GM19468 (cell line): Measurements from ENCODE around the gene EVPL.

Experiments used
- ATAC-seq: cut with Tn5 transposase; IDR thresholded peaks from one replicate; pipeline ENCODE4 v1.9.1; 2021; ENCODE audit warnings: mild to moderate bottlenecking, moderate library complexity, moderate number of reproducible peaks; ENCODE audit not compliant: unreplicated experiment; ENCODE audit errors: extremely low read depth

Gene EVPL

DNA sequence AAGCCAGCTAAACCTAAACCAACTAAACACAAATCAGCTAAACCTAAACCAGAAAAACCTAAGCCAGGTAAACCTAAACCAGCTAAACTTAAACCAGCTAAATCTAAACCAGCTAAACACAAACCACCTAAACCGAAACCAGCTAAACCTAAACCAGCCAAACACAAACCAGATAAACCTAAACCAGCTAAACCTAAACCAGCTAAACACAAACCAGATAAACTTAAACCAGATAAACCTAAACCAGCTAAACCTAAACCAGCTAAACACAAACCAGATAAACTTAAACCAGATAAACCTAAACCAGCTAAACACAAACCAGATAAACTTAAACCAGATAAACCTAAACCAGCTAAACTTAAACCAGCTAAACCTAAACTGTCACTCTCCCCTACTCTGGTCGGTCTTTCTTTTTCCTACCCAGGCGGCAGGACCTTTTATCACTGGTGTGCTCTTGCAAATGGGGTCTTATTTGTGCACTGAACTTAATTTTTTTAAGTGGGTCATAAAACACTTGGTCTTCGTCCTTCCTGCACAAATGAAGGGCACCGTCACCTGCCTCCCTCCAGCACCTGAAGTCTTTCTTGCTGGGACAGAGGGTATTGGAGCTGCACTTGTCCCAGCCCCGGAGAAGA is 7.2 kb downstream of the EVPL start:
- no peak for ATAC-seq

GRCh38 chr17:76018801-76019200 is 8.3 kb downstream of the EVPL start:
- no peak for ATAC-seq

DNA sequence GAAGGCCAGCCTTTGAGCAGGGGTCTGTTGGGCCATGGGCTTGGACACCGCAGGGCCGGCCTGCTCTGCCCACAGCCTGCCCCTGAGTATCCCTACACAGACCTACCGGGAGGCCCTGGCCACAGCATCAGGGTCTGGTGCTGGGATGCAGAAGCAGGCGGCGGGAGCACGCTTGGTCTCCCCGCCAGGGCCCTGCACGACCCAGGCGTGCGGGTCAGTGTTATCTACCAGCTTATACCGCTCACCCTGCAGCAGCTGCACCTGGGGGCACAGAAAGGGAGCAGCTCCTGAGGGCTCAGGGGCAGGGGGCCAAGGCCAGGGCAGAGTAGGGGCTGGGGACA is 8.8 kb downstream of the EVPL start:
- ATAC-seq: no peak

DNA sequence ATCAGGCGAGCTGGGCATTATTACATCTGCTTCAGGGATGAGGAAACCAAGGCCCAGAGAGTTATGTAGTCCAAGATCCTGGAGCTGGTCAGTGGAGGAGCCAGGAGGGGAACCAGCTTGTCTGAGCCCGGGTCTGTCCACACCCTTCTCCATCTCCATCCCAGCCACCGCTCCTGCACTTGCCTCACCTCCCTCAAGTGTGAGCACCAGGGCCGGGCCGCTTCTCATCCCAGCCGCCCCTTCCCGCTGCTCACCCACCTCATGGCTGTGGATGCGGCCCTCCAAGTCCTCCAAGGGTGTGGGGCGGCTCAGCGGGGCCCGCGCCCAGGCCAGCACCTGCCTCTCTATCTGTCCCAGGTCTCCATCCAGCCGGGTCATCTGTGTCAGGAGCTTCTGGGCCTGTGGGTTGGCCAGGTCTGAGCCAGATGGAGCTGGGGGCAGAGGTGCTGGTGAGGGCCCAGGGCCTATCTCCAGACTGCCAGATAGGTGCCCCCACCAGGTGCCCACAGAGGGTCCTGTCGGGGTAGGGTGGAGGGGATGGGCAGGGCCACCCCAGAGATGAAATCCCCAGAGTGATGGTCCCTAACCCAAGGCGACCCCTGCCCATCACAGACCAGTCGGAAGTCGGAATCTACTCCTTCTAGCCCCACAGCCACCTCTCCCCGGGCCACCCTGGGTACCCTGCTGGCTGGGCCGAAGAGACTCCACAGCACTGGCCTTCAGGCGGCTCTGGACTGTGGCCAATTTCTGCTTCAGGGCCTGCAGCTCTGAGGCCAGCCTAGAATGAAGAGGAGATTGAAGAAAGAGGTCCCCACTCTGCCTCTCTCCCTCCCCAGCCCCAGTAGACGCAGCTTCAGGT is 9.4 kb downstream of the EVPL start:
- no peak for ATAC-seq

DNA sequence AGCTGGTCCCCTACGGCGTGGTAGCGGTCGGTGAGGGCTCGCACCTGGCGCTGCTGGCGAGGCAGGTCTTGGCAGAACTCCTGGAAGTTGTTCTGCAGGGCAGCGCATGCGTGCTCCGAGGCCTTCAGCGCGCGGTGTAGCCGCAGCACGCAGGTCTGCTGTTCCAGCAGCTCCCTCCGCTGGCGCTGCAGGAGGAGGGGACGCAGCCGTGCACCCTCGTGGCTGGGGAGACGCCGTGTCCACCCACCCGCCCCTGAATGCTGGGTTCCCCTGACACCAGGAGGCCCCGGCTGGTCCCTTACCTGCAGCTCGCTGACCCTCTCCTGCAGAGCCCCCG is 12.2 kb downstream of the EVPL start:
- no peak for ATAC-seq

DNA sequence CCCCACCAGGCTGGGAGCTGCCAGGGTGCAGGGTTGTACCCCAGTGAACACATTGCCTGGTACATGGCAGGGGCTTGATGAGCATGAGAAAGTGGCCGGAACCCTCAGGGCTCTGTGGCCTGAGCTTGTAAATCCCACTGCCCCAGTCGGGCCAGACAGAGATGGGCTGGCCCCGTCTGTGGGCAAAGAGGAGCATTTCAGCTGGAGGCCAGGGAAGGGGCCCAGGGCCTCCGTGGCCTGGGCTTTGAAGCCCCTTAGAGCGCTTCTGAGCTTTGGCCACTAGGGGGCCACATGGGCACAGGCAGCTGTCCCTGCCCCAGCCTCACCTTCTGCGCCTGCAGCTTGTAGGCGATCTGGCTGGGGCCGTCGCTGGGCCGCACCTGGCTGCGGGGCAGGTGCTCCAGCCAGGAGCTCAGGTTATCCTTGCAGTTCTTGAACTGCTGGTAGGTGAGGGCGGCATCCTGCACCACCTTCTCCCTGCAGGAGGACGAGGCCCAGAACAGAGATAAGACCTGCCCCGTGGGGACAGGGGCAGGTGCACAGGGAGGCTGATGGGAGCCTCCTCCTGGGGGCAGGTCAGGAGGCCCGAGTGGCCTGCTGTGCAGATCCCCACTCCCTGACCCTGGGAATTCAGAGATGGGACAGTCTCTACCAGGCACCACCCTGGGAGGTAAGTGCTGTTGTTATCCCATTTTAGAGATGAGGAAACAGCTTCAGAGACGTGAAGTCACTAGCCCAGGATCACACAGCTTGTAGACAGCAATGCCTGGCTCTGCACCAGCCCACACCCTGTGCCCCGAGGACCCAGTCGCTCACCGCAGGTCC is 12.8 kb downstream of the EVPL start:
- no peak for ATAC-seq

DNA sequence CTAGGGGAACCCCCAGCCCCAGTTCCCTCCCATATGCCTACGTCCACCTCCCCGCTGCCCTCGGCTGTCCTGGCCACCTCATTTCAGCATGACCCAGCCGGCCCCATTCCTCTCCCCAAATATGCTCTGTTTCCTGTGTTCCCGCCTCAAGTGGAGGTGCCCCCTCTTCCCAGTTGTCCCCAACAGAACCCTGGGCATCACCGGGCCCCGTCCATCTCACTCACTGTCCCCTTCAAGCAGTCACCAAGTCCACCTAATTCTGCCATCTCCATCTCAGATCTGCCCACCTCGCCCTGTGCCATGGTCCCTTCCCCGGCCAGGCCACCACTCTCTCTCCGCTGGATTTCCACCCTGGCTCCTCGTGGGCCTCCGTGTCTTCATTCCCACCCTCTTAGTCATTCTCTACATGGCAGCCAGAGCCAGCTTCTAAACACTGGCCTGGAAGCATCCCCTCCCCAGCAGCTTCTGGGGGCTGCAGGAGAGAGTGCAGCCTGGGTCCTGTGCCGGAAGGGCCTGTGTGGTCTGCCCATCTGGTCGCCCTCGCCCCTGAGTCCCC is 13.7 kb downstream of the EVPL start:
- no peak for ATAC-seq

- no peak for ATAC-seq
Measured at GRCh38 chr17:76011951-76012350, 15.2 kb downstream of the EVPL start.

DNA sequence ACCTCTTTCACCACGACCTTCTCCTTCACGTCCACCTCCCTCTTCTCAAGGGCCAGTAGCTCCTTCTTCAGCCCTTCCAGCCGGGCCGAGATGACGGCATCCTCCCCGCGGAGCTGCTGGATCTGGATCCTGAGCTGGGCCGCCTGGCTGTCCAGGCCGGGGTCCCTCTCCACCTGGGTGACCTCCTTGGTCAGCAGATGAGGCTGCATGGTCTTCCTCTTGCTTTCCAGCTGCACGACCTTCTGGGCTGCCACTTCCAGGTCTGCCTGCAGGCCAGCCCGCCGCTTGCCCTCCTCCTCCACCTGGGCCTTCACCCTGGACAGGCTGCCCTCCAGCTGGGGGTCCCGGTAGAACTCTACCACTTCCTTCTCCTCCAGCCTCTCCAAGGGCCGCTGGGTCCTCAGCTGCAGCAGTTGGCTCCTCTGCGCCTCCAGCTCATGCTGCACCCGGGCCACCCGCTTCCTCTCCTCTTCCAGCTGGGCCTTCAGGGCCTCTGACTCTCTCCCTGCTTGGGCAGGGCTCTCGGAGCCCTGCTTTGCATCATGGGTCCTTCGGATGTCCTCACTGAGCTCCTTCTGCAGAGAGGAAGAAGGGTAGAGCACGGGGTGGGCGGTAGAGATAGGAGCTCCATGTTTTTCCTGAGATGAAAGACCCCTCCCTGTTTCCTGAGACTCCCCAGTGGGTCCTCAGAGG is 17.0 kb downstream of the EVPL start:
- ATAC-seq: no peak

DNA sequence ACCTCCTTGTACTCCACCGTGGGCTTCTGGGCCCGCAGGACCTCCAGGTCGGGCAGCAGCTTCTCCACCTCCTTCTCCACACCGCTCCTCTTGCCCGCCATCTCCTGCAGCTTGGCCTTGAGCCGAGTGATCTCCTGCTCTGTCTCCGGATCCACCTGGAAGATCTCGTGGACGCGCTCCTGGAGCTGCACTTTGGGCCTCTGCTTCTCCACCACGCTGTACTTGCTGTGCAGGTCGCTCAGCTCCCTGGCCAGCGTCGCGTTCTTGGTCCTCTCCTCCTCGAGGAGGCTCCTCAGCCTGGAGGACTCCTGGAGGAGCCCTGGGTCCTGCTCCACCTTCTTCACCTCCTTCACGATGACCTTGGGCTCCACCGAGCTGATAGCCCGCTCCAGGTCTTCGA is 17.7 kb downstream of the EVPL start:
- no peak for ATAC-seq

GRCh38 chr17:76008630-76009425 is 18.3 kb downstream of the EVPL start:
- no peak for ATAC-seq

- ATAC-seq: no peak
Measured at GRCh38 chr17:76008208-76008607, 18.9 kb downstream of the EVPL start.

DNA sequence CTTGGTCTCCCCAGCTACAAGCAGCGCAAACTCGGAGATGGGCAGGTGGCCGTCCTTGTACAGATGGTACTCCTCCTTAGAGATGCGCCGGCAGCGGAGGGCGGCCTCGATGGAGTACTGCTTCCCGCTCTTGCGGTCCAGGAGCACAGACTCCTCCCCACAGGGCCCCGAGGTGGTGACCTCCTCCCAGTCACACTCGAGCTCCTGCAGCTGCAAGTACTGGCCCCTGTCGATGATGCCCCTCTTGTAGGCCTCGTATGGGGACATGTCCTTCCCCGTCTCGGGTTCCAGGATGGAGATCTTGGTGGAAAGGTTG is 19.3 kb downstream of the EVPL start:
- no peak for ATAC-seq

DNA sequence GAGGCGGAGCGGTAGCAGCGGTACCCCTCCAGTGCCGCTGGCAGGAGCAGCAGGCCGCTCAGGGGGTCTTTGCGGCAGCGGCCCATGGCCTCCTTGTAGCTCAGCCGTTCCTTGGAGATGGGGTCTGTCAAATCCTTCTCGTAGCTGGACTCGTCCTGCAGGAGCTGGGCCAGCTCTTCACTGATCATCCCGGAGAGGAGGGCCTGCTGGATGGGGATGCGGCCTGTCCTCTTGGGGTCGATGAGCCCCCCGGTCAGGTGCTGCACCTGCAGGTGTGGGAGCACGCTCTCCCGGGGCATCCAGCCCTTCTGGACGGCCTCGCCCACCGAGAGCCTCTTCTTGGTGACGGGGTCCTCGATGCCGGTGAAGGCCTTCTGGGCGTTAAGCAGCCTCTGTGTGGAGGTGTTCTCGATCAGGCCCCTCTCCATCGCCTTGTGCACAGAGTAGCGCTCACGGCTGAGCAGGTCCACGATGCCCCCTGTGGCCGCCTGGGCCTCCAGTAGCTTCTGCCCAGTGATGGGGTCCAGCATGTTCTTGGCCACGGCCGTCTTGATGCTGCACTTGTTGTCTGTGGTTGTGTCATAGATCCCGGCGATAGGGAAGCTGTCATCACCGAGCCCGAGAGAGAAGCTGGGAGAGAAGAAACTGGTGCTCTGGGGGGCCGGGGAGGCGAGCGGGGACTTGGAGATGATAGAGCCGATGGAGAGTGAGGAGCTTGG is 19.8 kb downstream of the EVPL start:
- ATAC-seq: no peak

- ATAC-seq: no peak
Measured at GRCh38 chr17:76005263-76006149, 21.6 kb downstream of the EVPL start.

DNA sequence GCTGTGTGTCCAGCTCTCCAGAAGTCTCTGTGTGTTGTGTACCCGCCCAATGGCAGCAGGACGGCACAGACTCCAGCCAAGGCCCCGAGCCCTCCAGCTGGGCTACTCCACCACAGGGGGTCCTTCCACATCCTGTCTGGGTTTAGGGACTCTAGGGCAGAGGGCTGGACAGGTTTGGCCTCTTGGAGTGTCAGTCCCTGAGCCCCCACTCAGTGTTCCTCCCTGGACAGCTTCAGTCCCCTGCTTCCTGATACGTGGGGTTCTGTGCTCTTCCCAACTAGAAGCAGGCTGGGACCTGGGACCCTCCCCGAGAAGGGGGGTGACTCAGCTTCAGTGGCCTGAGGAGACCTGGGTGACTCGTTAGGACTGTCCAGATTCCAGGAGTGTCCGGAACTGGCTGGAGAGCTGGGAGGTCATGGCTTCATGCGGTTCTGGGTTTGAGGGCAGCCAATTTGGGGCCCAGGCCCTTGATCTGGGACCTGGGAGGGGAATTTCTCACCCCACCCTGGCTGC is 22.3 kb downstream of the EVPL start:
- no peak for ATAC-seq

DNA sequence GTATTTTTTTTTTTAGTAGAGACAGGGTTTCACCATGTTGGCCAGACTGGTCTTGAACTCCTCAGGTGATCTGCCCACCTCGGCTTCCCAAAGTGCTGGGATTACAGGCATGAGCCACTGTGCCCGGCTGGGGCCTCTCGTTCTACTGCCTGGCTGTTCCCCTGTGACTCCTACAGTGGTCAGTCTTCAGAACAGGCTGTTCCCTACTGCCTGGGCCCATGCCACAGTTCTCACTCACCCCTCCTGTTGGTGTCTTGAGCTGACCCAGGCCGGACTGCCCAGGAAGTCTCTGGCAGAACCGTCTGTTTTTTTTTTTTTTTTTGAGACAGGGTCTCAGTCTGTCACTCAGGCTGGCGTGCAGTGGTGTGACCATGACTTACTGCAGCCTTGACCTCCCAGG is 23.2 kb downstream of the EVPL start:
- ATAC-seq: no peak

DNA sequence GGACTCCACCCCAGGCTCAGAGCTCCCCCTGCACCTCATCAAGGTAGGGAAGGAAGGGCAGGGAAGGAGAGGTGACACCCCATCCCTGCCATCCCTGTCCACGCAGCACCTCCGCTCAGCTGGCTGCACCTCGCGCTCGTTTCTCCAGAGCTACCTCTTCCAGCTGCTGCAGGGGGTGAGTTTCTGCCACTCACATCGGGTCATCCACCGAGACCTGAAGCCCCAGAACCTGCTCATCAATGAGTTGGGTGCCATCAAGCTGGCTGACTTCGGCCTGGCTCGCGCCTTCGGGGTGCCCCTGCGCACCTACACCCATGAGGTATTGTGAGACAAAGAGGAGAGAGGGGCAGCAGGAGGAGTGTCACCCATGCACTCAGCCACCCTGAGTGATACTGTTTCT is 25.0 kb downstream of the EVPL start:
- ATAC-seq: no peak
